ENCODE results near the gene CCDC92. TPM values are rescaled to one million over a fixed set of nuclear protein-coding genes. Genes with fewer than 3 reads are reported as not detected.

CCDC92 gene
- total RNA-seq, 1 donor from 2014 or later: 31.9 TPM

GRCh38 chr12:123976227-123976826 lies 3.7 kb upstream of the CCDC92 start:
- DNase-seq (ENCODE audit: low spot score): no peak

GRCh38 chr12:123973552-123974341 lies 1.1 kb upstream of the CCDC92 start:
- DNase-seq (ENCODE audit: low spot score): peak; percentile 57

GRCh38 chr12:123971770-123972456 lies 718 bp downstream of the CCDC92 start:
- peak; percentile 51 for DNase-seq (ENCODE audit: low spot score)

GRCh38 chr12:123971449-123971769 lies 1.2 kb downstream of the CCDC92 start:
- no peak for DNase-seq (ENCODE audit: low spot score)

GRCh38 chr12:123967121-123967586 lies 5.5 kb downstream of the CCDC92 start:
- DNase-seq (ENCODE audit: low spot score): no peak

GRCh38 chr12:123966596-123966995 lies 6.0 kb downstream of the CCDC92 start:
- DNase-seq (ENCODE audit: low spot score): no peak

- DNase-seq (ENCODE audit: low spot score): no peak
Observed at GRCh38 chr12:123965382-123965781, 7.2 kb downstream of the CCDC92 start.

- DNase-seq (ENCODE audit: low spot score): no peak
Observed at GRCh38 chr12:123963821-123964220, 8.8 kb downstream of the CCDC92 start.

GRCh38 chr12:123962513-123962912 lies 10.1 kb downstream of the CCDC92 start:
- no peak for DNase-seq (ENCODE audit: low spot score)

GRCh38 chr12:123961585-123962345 lies 10.9 kb downstream of the CCDC92 start:
- no peak for DNase-seq (ENCODE audit: low spot score)

GRCh38 chr12:123960856-123961255 lies 11.8 kb downstream of the CCDC92 start:
- no peak for DNase-seq (ENCODE audit: low spot score)

- no peak for DNase-seq (ENCODE audit: low spot score)
Observed at GRCh38 chr12:123960029-123960735, 12.4 kb downstream of the CCDC92 start.

GRCh38 chr12:123958876-123959275 lies 13.8 kb downstream of the CCDC92 start:
- DNase-seq (ENCODE audit: low spot score): no peak

GRCh38 chr12:123958462-123958861 lies 14.2 kb downstream of the CCDC92 start:
- DNase-seq (ENCODE audit: low spot score): no peak

GRCh38 chr12:123957196-123957595 lies 15.4 kb downstream of the CCDC92 start:
- DNase-seq (ENCODE audit: low spot score): no peak

GRCh38 chr12:123956249-123956648 lies 16.4 kb downstream of the CCDC92 start:
- no peak for DNase-seq (ENCODE audit: low spot score)

- no peak for DNase-seq (ENCODE audit: low spot score)
Observed at GRCh38 chr12:123954647-123955350, 17.8 kb downstream of the CCDC92 start.

GRCh38 chr12:123952037-123952436 lies 20.6 kb downstream of the CCDC92 start:
- no peak for DNase-seq (ENCODE audit: low spot score)

- DNase-seq (ENCODE audit: low spot score): no peak
Observed at GRCh38 chr12:123951467-123951866, 21.2 kb downstream of the CCDC92 start.

- DNase-seq (ENCODE audit: low spot score): no peak
Observed at GRCh38 chr12:123950476-123951349, 21.9 kb downstream of the CCDC92 start.

Measured in ureter (tissue), 1 donor.